ENCODE measurements around the gene SLC15A1.

- TF ChIP-seq SUZ12 (IDR thresholded peaks at IDR 0.05; ENCODE audit: extremely low read depth, insufficient read depth, insufficient read length) (no peak), YY1 (IDR thresholded peaks at IDR 0.05; ENCODE audit: insufficient read depth, insufficient read length) (no peak), ZNF274 (IDR thresholded peaks at IDR 0.05; ENCODE audit: low read depth, low read length) (no peak)
Observed at GRCh38 chr13:98743377-98743776, 9.1 kb downstream of the SLC15A1 start.

Measured in NT2/D1 (cell line).